ENCODE measurements around the gene TRIM68. TPM values are rescaled to one million over a fixed set of nuclear protein-coding genes. Genes with fewer than 3 reads are reported as not detected.

Gene TRIM68
- total RNA-seq, 6 donors from 2014 or later, result 8.7 to 21.6 (median 13.1) TPM

DNA sequence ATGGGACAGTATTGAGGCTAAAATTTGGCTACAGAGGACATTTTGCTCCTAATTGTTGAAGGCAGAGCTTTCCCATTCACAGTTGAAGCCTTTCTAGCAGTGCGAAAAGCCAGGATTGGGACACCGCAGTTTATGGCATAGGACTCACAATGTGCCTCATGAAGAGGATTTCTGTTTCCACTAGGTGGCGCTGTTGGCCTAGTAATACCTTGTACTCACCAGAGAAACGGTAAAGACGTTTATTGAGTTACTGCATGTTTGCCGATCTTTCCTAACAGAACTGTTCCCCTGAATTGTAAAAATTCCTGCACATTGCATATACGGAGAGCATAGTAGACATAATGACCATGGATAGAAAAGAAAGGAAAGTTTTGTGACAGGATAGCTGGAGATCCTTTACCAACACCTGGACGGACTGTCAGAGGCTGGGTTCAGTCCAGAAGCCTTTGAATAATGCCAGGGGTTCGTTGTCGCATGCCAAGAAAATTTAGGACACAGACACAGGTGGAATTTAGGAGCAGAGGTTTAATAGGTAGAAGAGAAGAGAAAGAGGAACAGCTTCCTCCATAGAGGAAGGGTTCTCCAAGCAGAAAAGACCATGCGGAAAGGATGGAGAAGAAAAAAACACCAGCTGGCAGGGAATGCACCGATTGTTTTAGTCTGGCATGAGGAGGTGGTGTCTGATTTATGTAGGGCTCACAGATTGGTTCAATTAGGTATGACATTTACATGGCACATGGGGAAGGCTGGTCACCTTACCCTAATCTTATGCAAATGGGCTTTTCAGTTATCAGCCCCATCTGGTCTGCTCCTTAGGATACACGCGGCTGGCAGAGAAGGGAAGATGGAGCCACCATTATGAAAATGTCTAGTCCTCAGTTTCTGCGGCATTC lies 18.4 kb upstream of the TRIM68 start:
- ATAC-seq (ENCODE audit: low FRiP score in 2 of 2) (no peak), DNase-seq (peak in 1 of 2 donors; percentile 44)
- Histone ChIP-seq H3K27me3 (no peaks in the 10 kb centered on the region), H3K27ac (no peak overlapping the region), H3K36me3 (no peaks in the 10 kb centered on the region), H3K9me3 (peaks cover 0 to 12% (median 8%) of the 10 kb centered on the region in 4 donors), H3K4me1 (no peaks in the 10 kb centered on the region), H3K4me3 (no peak overlapping the region)
- TF ChIP-seq, protein P1, sequence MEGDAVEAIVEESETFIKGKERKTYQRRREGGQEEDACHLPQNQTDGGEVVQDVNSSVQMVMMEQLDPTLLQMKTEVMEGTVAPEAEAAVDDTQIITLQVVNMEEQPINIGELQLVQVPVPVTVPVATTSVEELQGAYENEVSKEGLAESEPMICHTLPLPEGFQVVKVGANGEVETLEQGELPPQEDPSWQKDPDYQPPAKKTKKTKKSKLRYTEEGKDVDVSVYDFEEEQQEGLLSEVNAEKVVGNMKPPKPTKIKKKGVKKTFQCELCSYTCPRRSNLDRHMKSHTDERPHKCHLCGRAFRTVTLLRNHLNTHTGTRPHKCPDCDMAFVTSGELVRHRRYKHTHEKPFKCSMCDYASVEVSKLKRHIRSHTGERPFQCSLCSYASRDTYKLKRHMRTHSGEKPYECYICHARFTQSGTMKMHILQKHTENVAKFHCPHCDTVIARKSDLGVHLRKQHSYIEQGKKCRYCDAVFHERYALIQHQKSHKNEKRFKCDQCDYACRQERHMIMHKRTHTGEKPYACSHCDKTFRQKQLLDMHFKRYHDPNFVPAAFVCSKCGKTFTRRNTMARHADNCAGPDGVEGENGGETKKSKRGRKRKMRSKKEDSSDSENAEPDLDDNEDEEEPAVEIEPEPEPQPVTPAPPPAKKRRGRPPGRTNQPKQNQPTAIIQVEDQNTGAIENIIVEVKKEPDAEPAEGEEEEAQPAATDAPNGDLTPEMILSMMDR (IDR thresholded peaks at IDR 0.05), result peak in 5 of 6 experiments; percentile 21 to 59 (median 38)
- TF ChIP-seq POLR2AphosphoS5 (IDR thresholded peaks at IDR 0.05), result no peak
- TF ChIP-seq POLR2A (IDR thresholded peaks at IDR 0.05), result no peak
- WGBS, 2 donors, result 48 to 50% methylated on average over 15 of the region's 15 CpGs

DNA sequence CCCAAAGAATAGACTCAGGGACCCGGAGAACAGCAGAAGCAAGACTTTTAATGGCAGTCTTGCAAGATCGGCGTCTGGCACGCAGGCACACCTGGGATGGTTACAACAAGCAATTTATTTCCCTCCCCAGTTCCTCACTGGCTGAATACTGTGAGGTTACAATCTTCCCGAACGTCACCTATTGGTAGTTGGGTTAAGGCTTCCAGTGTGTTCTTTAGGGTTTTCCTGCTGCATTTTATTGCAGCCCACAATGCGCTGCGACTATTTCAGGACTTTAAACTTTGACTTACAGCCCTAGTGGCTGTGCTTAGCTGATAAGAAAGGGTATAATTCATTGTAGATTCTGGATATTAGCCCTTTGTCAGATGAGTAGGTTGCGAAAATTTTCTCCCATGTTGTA lies 11.5 kb upstream of the TRIM68 start:
- WGBS, 2 donors, result 75% methylated on average over 9 of the region's 9 CpGs
- Histone ChIP-seq H3K27ac (no peak overlapping the region), H3K4me1 (no peaks in the 10 kb centered on the region), H3K4me3 (no peak overlapping the region), H3K27me3 (no peaks in the 10 kb centered on the region), H3K9me3 (no peaks in the 10 kb centered on the region), H3K36me3 (no peaks in the 10 kb centered on the region)
- ATAC-seq (ENCODE audit: low FRiP score in 2 of 2), result no peak
- TF ChIP-seq, protein P1 (IDR thresholded peaks at IDR 0.05), result no peak
- TF ChIP-seq EP300 (IDR thresholded peaks at IDR 0.05), result no peak
- no peak for TF ChIP-seq POLR2AphosphoS5 (IDR thresholded peaks at IDR 0.05)
- TF ChIP-seq POLR2A (IDR thresholded peaks at IDR 0.05), result no peak
- no peak for DNase-seq

DNA sequence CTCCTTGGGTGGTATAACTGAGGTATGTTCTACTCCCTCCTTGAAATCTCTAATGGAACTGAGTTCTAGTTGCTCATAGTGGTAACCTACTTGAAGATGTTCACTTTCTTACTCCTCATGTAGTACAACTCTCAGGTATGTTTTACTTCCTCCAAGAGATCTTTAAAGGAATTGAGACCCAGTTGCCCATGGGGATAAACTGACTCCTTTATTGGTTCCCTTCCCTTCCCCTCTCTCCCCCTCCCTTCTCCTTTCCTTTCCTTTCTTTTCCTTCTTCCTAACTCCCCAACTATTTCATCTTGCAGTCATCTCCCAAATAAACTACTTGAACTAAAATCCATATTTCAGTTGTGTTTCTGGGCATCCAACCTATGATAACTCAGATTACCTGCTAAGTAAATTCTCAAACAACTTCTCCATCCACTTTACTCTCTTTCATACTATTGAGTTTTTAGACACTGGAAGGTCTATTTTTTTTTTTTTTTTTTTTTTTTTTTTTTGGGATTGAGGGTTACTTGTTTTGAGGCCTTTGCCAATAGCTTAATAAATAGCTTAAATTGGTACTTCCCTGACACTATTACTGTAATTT lies 7.9 kb upstream of the TRIM68 start:
- H3K4me3 ChIP-seq, result no peak overlapping the region
- no peak for DNase-seq
- no peaks in the 10 kb centered on the region for H3K4me1 ChIP-seq
- H3K9me3 ChIP-seq, result no peaks in the 10 kb centered on the region
- no peak for ATAC-seq (ENCODE audit: low FRiP score in 2 of 2)
- no peaks in the 10 kb centered on the region for H3K36me3 ChIP-seq
- H3K27me3 ChIP-seq, result no peaks in the 10 kb centered on the region
- TF ChIP-seq POLR2A (IDR thresholded peaks at IDR 0.05) (no peak), EP300 (IDR thresholded peaks at IDR 0.05) (no peak), POLR2AphosphoS5 (IDR thresholded peaks at IDR 0.05) (no peak)
- TF ChIP-seq, protein P1 (IDR thresholded peaks at IDR 0.05), result no peak
- H3K27ac ChIP-seq, result no peak overlapping the region

DNA sequence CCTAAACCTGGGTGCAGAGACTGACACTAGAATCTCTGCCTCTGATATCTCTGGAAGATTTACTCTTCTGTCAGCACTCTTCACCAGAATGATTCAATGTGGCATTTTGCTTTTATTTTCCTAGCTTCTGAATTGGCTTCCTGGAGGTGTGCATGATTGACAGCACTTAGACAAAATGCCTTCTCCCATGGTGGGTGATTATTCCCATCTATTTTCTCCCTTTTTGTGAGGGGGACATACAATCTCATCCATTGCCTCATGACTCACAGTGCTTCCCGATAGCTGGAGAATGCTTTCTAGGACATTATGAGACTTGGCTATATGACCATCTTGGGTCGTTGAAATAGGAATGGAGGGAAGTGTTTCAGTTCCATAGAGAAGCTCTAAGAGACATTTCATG lies 4.0 kb upstream of the TRIM68 start:
- H3K36me3 ChIP-seq, result no peaks in the 10 kb centered on the region
- ATAC-seq (ENCODE audit: low FRiP score in 2 of 2) (no peak), DNase-seq (no peak)
- TF ChIP-seq, protein P1 (IDR thresholded peaks at IDR 0.05), result no peak
- TF ChIP-seq POLR2AphosphoS5 (IDR thresholded peaks at IDR 0.05), result no peak
- TF ChIP-seq EP300 (IDR thresholded peaks at IDR 0.05), result no peak
- no peak for TF ChIP-seq POLR2A (IDR thresholded peaks at IDR 0.05)
- H3K27ac ChIP-seq, result no peak overlapping the region
- H3K4me3 ChIP-seq, result no peak overlapping the region
- no peaks in the 10 kb centered on the region for H3K9me3 ChIP-seq
- 85 to 94% methylated on average over 2 of the region's 2 CpGs for WGBS, 2 donors
- H3K4me1 ChIP-seq, result peaks cover 2 to 12% (median 5%) of the 10 kb centered on the region in 4 donors
- H3K27me3 ChIP-seq, result no peaks in the 10 kb centered on the region
